A673 (cell line): Measurements from ENCODE around the gene COPS7A. TPM values are rescaled to one million over a fixed set of nuclear protein-coding genes. Genes with fewer than 3 reads are reported as not detected.

Experiments used
- BruUV-seq: library from RNA; stranded (reverse); fragments of 400-500 nt; replicated peaks from 2 replicates; lab custom pipeline; 2021; lab: Mats Ljungman, UMichigan
- CTCF ChIA-PET: fragments of 300-600 bp; sonication (Branson Sonifier 250); formaldehyde crosslinking; loops from one replicate; lab custom pipeline; 2022; ENCODE audit warnings: antibody characterized with exemption; lab: Charles Lee
- POLR2A ChIA-PET: fragments of 300-600 bp; sonication (Branson Sonifier 250); formaldehyde crosslinking; loops from one replicate; lab custom pipeline; 2022; ENCODE audit warnings: antibody characterized with exemption; ENCODE audit not compliant: low non-redundant PET; lab: Charles Lee
- DNase-seq: peaks from one replicate; pipeline ENCODE4 v3.0.0-alpha.2; 2015; ENCODE audit warnings: low spot score
- H3K27ac ChIP-seq: fragments of 200-600 bp; sonication (generic); 2 replicates; pipeline ENCODE4 v1.5.1; 2016; ENCODE audit warnings: mixed run types, low read depth, mild to moderate bottlenecking, mixed read lengths, antibody characterized with exemption, low read length; ENCODE audit not compliant: poor library complexity, severe bottlenecking
- H3K27me3 ChIP-seq: fragments of 200-600 bp; sonication (generic); replicated peaks from 2 replicates; pipeline ENCODE4 v1.6.1; 2017; ENCODE audit warnings: mixed run types, low read depth, mild to moderate bottlenecking, mixed read lengths, antibody characterized with exemption, low read length; ENCODE audit not compliant: insufficient read depth, poor library complexity
- H3K36me3 ChIP-seq: fragments of 200-600 bp; sonication (generic); 2 replicates; pipeline ENCODE4 v1.6.1; 2016; ENCODE audit warnings: mixed run types, mild to moderate bottlenecking, mixed read lengths, antibody characterized with exemption, low read length; ENCODE audit not compliant: insufficient read depth, poor library complexity, severe bottlenecking
- H3K4me1 ChIP-seq: fragments of 200-600 bp; sonication (generic); 2 replicates; pipeline ENCODE4 v1.6.1; 2017; ENCODE audit warnings: mixed run types, mild to moderate bottlenecking, mixed read lengths, antibody characterized with exemption, low read length; ENCODE audit not compliant: insufficient read depth, poor library complexity, severe bottlenecking
- H3K4me3 ChIP-seq: fragments of 200-600 bp; sonication (generic); 2 replicates; pipeline ENCODE4 v1.5.1; 2016; ENCODE audit warnings: low read depth, mixed run types, mild to moderate bottlenecking, mixed read lengths, low read length; ENCODE audit not compliant: poor library complexity, severe bottlenecking
- H3K9me3 ChIP-seq: fragments of 200-600 bp; sonication (generic); 2 replicates; pipeline ENCODE4 v1.6.1; 2016; ENCODE audit warnings: mixed run types, low read depth, mild to moderate bottlenecking, mixed read lengths, antibody characterized with exemption, low read length; ENCODE audit not compliant: poor library complexity, severe bottlenecking
- CTCF ChIP-seq: fragments of 300-800, 200-600 bp; sonication (generic); conservative IDR thresholded peaks from 2 replicates; pipeline ENCODE4 v1.5.1; 2017; ENCODE audit warnings: low read depth, mild to moderate bottlenecking, antibody characterized with exemption, low read length, moderate library complexity, mixed read lengths
- EZH2 ChIP-seq: fragments of 200-600 bp; sonication (generic); IDR thresholded peaks from 2 replicates; pipeline ENCODE4 v1.6.1; 2017; ENCODE audit warnings: borderline replicate concordance, low read depth, mild to moderate bottlenecking, mixed read lengths, antibody characterized with exemption, low read length; ENCODE audit not compliant: poor library complexity, severe bottlenecking
- intact Hi-C: fragments of 100-400 bp; cut with micrococcal nuclease; formaldehyde crosslinking; loops from one replicate; pipeline ENCODE4 v1.10.0; 2022; ENCODE audit not compliant: unreplicated experiment
- total RNA-seq: library from RNA; stranded (reverse); gene quantifications from 2 replicates; pipeline ENCODE4 v1.2.3, GENCODE V29; 2021

COPS7A gene
- total RNA-seq, 1 experiment from 2014 or later: 67.2 TPM

GRCh38 chr12:6764011-6764828, 40.4 kb downstream of the COPS7A start:
- TF ChIP-seq EZH2 (no peak), CTCF (no peak)
- H3K9me3 ChIP-seq: no peaks in the 10 kb centered on the region
- peaks cover under 1% of the 10 kb centered on the region for H3K36me3 ChIP-seq
- CTCF ChIA-PET: interaction anchor here (0.7 kb wide), 1 partner anchor 11 kb away, joined by 3 read pairs; the partner anchor contains the start of gene MLF2
- H3K4me1 ChIP-seq: peaks cover 36% of the 10 kb centered on the region
- H3K4me3 ChIP-seq: peak overlapping the region; percentile 97
- intact Hi-C loops: loop anchor here (1.0 to 10.0 kb wide), 2 partner anchors 40 to 201 kb away; partner anchors contain the start of gene COPS7A
- H3K27ac ChIP-seq: peak overlapping the region; percentile 89
- POLR2A ChIA-PET: no interaction called here
- H3K27me3 ChIP-seq: no peaks in the 10 kb centered on the region
- no TSS peak for BruUV-seq
- peak; percentile 100 for DNase-seq

GRCh38 chr12:6765048-6765633, 41.3 kb downstream of the COPS7A start:
- Histone ChIP-seq H3K36me3 (peaks cover 10% of the 10 kb centered on the region), H3K27me3 (no peaks in the 10 kb centered on the region), H3K9me3 (no peaks in the 10 kb centered on the region), H3K27ac (peak overlapping the region; percentile 88), H3K4me1 (peaks cover 40% of the 10 kb centered on the region), H3K4me3 (peak overlapping the region; percentile 97)
- DNase-seq: no peak
- TF ChIP-seq EZH2: no peak
- no peak for TF ChIP-seq CTCF
- CTCF ChIA-PET: interaction anchor here (2.0 kb wide), 1 partner anchor 12 kb away, joined by 21 read pairs; the partner anchor contains the start of gene MLF2
- POLR2A ChIA-PET: interaction anchor here (0.6 to 1.2 kb wide), 2 partner anchors 12 to 35 kb away, joined by 3 to 6 read pairs; partner anchors contain the start of gene MLF2
- no TSS peak for BruUV-seq
- intact Hi-C loops: loop anchor here (5.0 to 10.0 kb wide), 2 partner anchors 62 to 200 kb away; partner anchors contain the start of gene P3H3
